Measurements from ENCODE around the gene CENPM. TPM values are rescaled to one million over a fixed set of nuclear protein-coding genes. Genes with fewer than 3 reads are reported as not detected.

CENPM gene
- total RNA-seq, 4 donors from 2014 or later, result 5.9 to 20.2 (median 9.1) TPM

DNA sequence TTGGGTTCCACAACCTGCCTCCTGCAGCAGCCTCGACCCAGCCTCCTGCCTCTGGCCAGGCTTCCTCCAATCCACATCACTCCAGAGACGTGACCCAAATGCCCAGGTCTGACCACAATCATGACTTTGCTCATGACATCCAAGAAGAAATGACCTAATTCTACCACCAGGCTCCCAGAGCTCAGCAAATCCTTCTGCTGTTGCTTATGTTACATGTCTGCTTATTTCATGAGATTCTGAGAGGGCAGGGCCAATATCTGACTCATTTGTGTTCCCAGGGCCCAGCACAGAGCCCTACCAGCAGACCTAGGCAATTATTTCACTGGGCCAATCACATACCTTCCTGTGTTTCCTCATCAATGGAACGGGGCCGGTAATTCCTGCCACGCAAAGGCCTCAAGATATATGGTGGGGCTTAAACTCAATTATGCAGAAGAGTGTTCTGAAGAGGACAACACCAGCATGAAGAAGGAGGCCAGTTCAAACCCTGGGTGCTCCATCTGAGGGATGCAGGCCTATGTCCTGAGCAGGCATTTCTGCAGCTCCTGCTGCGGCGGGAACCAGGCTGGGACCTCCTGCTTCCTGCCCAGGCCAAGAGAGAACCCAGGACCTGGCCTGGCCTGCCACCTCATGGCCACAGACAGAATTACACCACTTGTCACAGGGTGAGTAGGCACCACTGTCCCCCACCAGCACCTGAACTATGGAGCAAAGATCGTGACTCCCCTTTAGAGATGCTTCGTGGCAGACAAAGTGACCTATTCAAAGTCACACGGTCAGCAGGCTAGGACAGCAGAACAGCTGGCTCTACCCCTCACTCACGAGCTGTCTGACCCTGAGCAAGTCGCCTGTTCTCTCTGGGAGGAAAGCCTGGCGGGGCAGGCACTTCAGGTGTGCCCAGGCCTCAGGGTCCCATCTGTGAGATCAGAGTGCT lies 5.9 kb downstream of the CENPM start:
- H3K4me3 ChIP-seq (ENCODE audit: low read depth, poor library complexity, severe bottlenecking), result no peak overlapping the region
- peak; percentile 81 to 97 for DNase-seq (ENCODE audit: low spot score in 2 of 2)
- 30 to 51% methylated on average over 9 to 13 of the region's 13 CpGs for WGBS, 2 donors
- TF ChIP-seq POLR2A (IDR thresholded peaks at IDR 0.05), result no peak
- TF ChIP-seq, protein P1, sequence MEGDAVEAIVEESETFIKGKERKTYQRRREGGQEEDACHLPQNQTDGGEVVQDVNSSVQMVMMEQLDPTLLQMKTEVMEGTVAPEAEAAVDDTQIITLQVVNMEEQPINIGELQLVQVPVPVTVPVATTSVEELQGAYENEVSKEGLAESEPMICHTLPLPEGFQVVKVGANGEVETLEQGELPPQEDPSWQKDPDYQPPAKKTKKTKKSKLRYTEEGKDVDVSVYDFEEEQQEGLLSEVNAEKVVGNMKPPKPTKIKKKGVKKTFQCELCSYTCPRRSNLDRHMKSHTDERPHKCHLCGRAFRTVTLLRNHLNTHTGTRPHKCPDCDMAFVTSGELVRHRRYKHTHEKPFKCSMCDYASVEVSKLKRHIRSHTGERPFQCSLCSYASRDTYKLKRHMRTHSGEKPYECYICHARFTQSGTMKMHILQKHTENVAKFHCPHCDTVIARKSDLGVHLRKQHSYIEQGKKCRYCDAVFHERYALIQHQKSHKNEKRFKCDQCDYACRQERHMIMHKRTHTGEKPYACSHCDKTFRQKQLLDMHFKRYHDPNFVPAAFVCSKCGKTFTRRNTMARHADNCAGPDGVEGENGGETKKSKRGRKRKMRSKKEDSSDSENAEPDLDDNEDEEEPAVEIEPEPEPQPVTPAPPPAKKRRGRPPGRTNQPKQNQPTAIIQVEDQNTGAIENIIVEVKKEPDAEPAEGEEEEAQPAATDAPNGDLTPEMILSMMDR (IDR thresholded peaks at IDR 0.05), result peak in 1 of 3 donors; percentile 94
- intact Hi-C loops (cut with DNase I; ENCODE audit: low total_unique reads), result loop anchor here (10.0 kb wide), 2 partner anchors 116 to 246 kb away; partner anchors contain the start of gene MEI1

DNA sequence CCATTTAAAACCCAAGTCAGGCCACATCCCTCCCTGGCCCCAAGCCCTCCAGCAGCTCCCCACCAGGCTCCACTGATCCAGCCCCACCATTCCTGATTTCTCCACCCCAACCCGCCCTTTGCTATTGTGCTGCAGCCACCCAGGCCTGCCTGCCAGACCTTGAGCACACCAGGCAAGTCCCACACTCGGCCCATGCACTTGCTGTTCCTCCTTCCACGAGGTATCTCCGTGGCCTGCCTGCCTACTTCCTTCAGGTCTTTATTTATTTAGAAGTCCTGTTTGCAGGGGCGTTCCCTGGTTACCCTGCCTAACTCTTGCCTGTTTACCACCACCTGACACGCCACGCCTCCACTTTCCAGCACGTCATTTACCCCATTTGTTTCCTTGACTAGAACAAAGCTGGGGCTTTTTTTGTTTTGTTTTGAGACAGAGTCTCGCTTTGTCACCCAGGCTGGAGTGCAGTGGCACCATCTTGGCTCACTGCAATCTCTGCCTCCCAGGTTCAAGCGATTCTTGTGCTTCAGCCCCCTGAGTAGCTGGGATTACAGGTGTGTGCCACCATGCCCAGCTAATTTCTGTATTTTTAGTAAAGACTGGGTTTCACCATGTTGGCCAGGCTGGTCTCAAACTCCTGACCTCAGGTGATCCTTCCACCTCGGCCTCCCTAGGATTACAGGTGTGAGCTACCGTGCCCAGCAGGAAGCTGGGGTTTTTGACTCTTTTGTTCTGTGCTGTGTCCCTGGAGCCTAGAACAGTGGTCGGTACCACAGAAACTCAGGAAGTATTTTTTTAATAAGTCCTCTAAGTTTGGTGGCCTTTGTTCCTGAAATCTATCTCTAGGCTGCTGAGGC lies 6.7 kb downstream of the CENPM start:
- no peak overlapping the region for H3K4me3 ChIP-seq (ENCODE audit: low read depth, poor library complexity, severe bottlenecking)
- peak; percentile 62 to 90 for DNase-seq (ENCODE audit: low spot score in 2 of 2)
- no peak for TF ChIP-seq POLR2A (IDR thresholded peaks at IDR 0.05)
- TF ChIP-seq, protein P1 (IDR thresholded peaks at IDR 0.05), result no peak
- WGBS, 2 donors, result 70 to 79% methylated on average over 13 of the region's 13 CpGs
- intact Hi-C loops (cut with DNase I; ENCODE audit: low total_unique reads), result loop anchor here (10.0 kb wide), 2 partner anchors 115 to 245 kb away; partner anchors contain the start of gene MEI1

- intact Hi-C loops (cut with DNase I; ENCODE audit: low total_unique reads), result no loop called here
These were observed 10.1 kb downstream of the CENPM start for GRCh38 chr22:41936894-41937169.

GRCh38 chr22:41935509-41935908 lies 11.4 kb downstream of the CENPM start:
- 91 to 93% methylated on average over 9 of the region's 9 CpGs for WGBS, 2 donors
- intact Hi-C loops (cut with DNase I; ENCODE audit: low total_unique reads), result no loop called here

More at GRCh38 chr22:41936894-41937169, 10.1 kb downstream of the CENPM start:
- WGBS, 2 donors, result 91 to 94% methylated on average over 2 of the region's 2 CpGs
- H3K4me3 ChIP-seq (ENCODE audit: low read depth, poor library complexity, severe bottlenecking), result no peak overlapping the region
- DNase-seq (ENCODE audit: low spot score in 2 of 2), result no peak
- TF ChIP-seq POLR2A (IDR thresholded peaks at IDR 0.05), result no peak
- TF ChIP-seq, protein P1 (IDR thresholded peaks at IDR 0.05), result no peak

GRCh38 chr22:41935015-41935351 lies 12.0 kb downstream of the CENPM start:
- 79 to 80% methylated on average over 2 to 4 of the region's 4 CpGs for WGBS, 2 donors
- no peak for TF ChIP-seq POLR2A (IDR thresholded peaks at IDR 0.05)
- TF ChIP-seq, protein P1 (IDR thresholded peaks at IDR 0.05), result no peak
- intact Hi-C loops (cut with DNase I; ENCODE audit: low total_unique reads), result no loop called here
- no peak for DNase-seq (ENCODE audit: low spot score in 2 of 2)
- no peak overlapping the region for H3K4me3 ChIP-seq (ENCODE audit: low read depth, poor library complexity, severe bottlenecking)

More at GRCh38 chr22:41935509-41935908, 11.4 kb downstream of the CENPM start:
- DNase-seq (ENCODE audit: low spot score in 2 of 2), result no peak
- no peak overlapping the region for H3K4me3 ChIP-seq (ENCODE audit: low read depth, poor library complexity, severe bottlenecking)
- no peak for TF ChIP-seq POLR2A (IDR thresholded peaks at IDR 0.05)
- TF ChIP-seq, protein P1 (IDR thresholded peaks at IDR 0.05), result no peak
